ENCODE data around the gene ANKRD24. TPM values are rescaled to one million over a fixed set of nuclear protein-coding genes. Genes with fewer than 3 reads are reported as not detected.
A peak's percentile ranks its signal among the peaks of the same experiment; 100 is the strongest.
"Not testable (repeated sequence)": the region's sequence is repeated elsewhere in the genome, so short reads cannot be mapped to it uniquely, and the experiment has no call there.

The ANKRD24 gene
- total RNA-seq, 2 experiments from 2014 or later = 1.7 to 4.8 TPM

DNA sequence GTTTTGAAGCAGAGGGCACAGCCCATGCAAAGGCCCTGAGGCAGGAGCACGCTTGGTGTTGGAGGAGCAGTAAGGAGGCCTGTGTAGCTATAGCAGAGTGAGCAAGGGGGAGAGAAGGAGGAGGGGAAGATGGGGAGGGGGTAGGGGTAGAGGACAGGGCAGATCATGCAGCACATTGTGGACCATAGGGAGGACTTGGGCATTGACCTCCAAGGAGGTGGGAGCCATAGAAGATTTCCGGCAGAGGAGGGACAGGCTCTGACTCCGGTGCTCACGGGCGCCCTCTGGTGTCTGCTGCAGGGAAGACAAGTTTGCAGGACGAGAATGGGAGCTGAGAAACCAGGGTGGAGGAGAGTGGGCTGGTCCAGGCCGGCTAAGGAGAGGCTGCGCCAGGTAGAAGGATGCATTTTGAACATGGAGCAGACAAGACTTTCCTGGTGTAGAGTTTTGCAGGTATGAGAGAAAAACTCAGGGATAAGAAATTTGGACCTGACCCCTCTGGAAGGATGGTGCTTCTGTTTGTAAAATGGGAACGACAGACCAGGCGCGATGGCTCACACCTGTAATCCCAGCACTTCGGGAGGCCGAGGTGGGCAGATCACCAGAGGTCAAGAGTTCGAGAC is 42.8 kb upstream of the ANKRD24 start:
- Histone ChIP-seq H3K27ac (ENCODE audit: low read depth, low read length, poor library complexity, severe bottlenecking) (no peak overlapping the region), H4K20me1 (ENCODE audit: insufficient read depth, low read length) (no peaks in the 10 kb centered on the region), H3K79me2 (ENCODE audit: insufficient read depth, low read depth, low read length) (no peaks in the 10 kb centered on the region), H3K4me2 (ENCODE audit: low read length) (0 out of 2 replicates have a peak overlapping the region, but pooled peaks have one; percentile 52), H3K4me1 (ENCODE audit: insufficient read depth, low read length, poor library complexity, severe bottlenecking) (peaks cover 8% of the 10 kb centered on the region), H3K36me3 (ENCODE audit: insufficient read depth, low read length) (no peaks in the 10 kb centered on the region), H3K9me3 (ENCODE audit: low read length) (no peaks in the 10 kb centered on the region), H3K9me2 (ENCODE audit: insufficient read depth, low read length) (no peaks in the 10 kb centered on the region), H3K4me3 (ENCODE audit: low read depth, low read length, poor library complexity, severe bottlenecking) (no peak overlapping the region), H2AFZ (ENCODE audit: low read length) (peak overlapping the region; percentile 96; the same call in 1 of the 2 replicates)
- ChIA-PET CTCF (ENCODE audit: unreplicated experiment) (interaction anchor here (0.5 to 0.6 kb wide), 2 partner anchors 73 to 125 kb away, joined by 3 to 20 read pairs; partner anchors contain the start of gene ZBTB7A), POLR2A (interaction anchor here (0.6 to 0.7 kb wide), 3 partner anchors 9 to 332 kb away, joined by 3 to 6 read pairs (median 4); partner anchors contain the start of gene HDGFL2)
- no TSS peak for BruUV-seq (replicated peaks)
- DNase-seq (ENCODE audit: low spot score) = peak; percentile 70
- TF ChIP-seq, protein P1, sequence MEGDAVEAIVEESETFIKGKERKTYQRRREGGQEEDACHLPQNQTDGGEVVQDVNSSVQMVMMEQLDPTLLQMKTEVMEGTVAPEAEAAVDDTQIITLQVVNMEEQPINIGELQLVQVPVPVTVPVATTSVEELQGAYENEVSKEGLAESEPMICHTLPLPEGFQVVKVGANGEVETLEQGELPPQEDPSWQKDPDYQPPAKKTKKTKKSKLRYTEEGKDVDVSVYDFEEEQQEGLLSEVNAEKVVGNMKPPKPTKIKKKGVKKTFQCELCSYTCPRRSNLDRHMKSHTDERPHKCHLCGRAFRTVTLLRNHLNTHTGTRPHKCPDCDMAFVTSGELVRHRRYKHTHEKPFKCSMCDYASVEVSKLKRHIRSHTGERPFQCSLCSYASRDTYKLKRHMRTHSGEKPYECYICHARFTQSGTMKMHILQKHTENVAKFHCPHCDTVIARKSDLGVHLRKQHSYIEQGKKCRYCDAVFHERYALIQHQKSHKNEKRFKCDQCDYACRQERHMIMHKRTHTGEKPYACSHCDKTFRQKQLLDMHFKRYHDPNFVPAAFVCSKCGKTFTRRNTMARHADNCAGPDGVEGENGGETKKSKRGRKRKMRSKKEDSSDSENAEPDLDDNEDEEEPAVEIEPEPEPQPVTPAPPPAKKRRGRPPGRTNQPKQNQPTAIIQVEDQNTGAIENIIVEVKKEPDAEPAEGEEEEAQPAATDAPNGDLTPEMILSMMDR (conservative IDR thresholded peaks at IDR 0.05; ENCODE audit: low read length) = peak; percentile 86
- TF ChIP-seq EZH2phosphoT487 (IDR thresholded peaks at IDR 0.05; ENCODE audit: borderline replicate concordance, low read depth, low read length) = no peak
- intact Hi-C loops (cut with micrococcal nuclease; ENCODE audit: unreplicated experiment) = loop anchor here (1.0 to 5.0 kb wide), 3 partner anchors 47 to 153 kb away; partner anchors contain the start of gene ZBTB7A

DNA sequence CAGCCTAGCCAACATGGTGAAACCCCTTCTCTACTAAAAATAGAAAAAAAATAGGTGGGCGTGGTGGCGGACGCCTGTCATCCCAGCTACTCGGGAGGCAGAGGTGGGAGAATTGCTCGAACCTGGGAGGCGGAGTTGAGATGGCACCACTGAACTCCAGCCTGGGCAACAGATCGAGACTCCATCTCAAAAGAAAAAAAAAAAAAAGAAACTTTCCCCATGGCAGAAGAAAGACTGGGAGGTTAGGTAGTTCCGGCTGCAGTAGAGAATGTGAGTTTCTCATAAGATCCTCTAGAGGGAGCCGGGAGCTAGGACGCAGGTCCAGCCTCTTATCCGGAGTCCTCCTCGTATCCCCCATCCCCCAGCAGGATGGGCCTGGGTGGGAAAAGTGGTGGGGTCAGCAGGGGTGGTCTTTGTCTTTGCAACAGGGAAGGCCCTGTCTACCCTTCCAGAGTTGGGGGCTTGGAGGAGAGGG is 42.2 kb upstream of the ANKRD24 start:
- intact Hi-C loops (cut with micrococcal nuclease; ENCODE audit: unreplicated experiment) = loop anchor here (1.0 kb wide), 1 partner anchor 46 kb away; no protein-coding TSS in a partner anchor
- BruUV-seq (replicated peaks) = no TSS peak
- DNase-seq (ENCODE audit: low spot score) = peak; percentile 85

DNA sequence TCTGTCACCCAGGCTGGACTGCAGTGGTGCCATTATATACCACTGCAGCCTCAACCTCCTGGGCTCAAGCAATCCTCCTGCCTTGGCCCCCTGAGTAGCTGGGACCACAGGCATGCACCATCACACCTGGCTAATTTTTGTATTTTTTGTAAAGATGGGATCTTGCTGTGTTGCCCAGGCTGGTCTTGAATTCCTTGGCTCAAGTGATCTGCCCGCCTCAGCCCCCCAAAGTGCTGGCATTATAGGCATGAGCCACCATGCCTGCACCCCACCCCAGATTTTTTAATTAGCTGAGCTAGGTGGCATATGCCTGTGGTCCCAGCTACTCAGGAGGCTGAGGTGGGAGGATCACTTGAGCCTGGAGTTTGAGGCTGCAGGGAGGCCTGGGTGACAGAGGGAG is 39.6 kb upstream of the ANKRD24 start:
- intact Hi-C loops (cut with micrococcal nuclease; ENCODE audit: unreplicated experiment); POLR2A ChIA-PET: not testable (repeated sequence)

More for the DNA sequence above, 42.2 kb upstream of the ANKRD24 start:
- H3K27ac ChIP-seq (ENCODE audit: low read depth, low read length, poor library complexity, severe bottlenecking) = no peak overlapping the region
- no peaks in the 10 kb centered on the region for H3K9me2 ChIP-seq (ENCODE audit: insufficient read depth, low read length)
- TF ChIP-seq, protein P1 (conservative IDR thresholded peaks at IDR 0.05; ENCODE audit: low read length) = peak; percentile 66; the same call in 1 of the 2 replicates
- TF ChIP-seq EZH2phosphoT487 (IDR thresholded peaks at IDR 0.05; ENCODE audit: borderline replicate concordance, low read depth, low read length) = no peak
- H3K9me3 ChIP-seq (ENCODE audit: low read length) = no peaks in the 10 kb centered on the region
- H3K79me2 ChIP-seq (ENCODE audit: insufficient read depth, low read depth, low read length) = no peaks in the 10 kb centered on the region
- no peaks in the 10 kb centered on the region for H3K36me3 ChIP-seq (ENCODE audit: insufficient read depth, low read length)
- H2AFZ ChIP-seq (ENCODE audit: low read length) = peak overlapping the region; percentile 96
- peak overlapping the region; percentile 52 for H3K4me2 ChIP-seq (ENCODE audit: low read length)
- no peaks in the 10 kb centered on the region for H4K20me1 ChIP-seq (ENCODE audit: insufficient read depth, low read length)
- H3K4me1 ChIP-seq (ENCODE audit: insufficient read depth, low read length, poor library complexity, severe bottlenecking) = peaks cover 8% of the 10 kb centered on the region
- peak overlapping the region; percentile 14 for H3K4me3 ChIP-seq (ENCODE audit: low read depth, low read length, poor library complexity, severe bottlenecking)
- CTCF ChIA-PET (ENCODE audit: unreplicated experiment) = no interaction called here
- POLR2A ChIA-PET = interaction anchor here (0.7 kb wide), 2 partner anchors 138 to 332 kb away, joined by 3 to 4 read pairs; partner anchors contain the start of gene HDGFL2

More for the DNA sequence above, 39.6 kb upstream of the ANKRD24 start:
- DNase-seq (ENCODE audit: low spot score); H3K9me2 ChIP-seq (ENCODE audit: insufficient read depth, low read length); H3K4me1 ChIP-seq (ENCODE audit: insufficient read depth, low read length, poor library complexity, severe bottlenecking); H3K9me3 ChIP-seq (ENCODE audit: low read length); BruUV-seq (replicated peaks); CTCF ChIA-PET (ENCODE audit: unreplicated experiment); H2AFZ ChIP-seq (ENCODE audit: low read length); H4K20me1 ChIP-seq (ENCODE audit: insufficient read depth, low read length); H3K79me2 ChIP-seq (ENCODE audit: insufficient read depth, low read depth, low read length); H3K4me3 ChIP-seq (ENCODE audit: low read depth, low read length, poor library complexity, severe bottlenecking); H3K36me3 ChIP-seq (ENCODE audit: insufficient read depth, low read length); H3K4me2 ChIP-seq (ENCODE audit: low read length); H3K27ac ChIP-seq (ENCODE audit: low read depth, low read length, poor library complexity, severe bottlenecking): not testable (repeated sequence)

Measured in OCI-LY7 (cell line).